GM19023 (cell line): ENCODE data around the gene C1orf226.
A peak's percentile ranks its signal among the peaks of the same experiment; 100 is the strongest.
"Not testable (repeated sequence)": the region's sequence is repeated elsewhere in the genome, so short reads cannot be mapped to it uniquely, and the experiment has no call there.

Source experiments
- ATAC-seq: cut with Tn5 transposase; IDR thresholded peaks from one replicate; pipeline ENCODE4 v1.9.1; 2021; ENCODE audit warnings: mild to moderate bottlenecking, moderate library complexity; ENCODE audit not compliant: unreplicated experiment

C1orf226 gene, protein sequence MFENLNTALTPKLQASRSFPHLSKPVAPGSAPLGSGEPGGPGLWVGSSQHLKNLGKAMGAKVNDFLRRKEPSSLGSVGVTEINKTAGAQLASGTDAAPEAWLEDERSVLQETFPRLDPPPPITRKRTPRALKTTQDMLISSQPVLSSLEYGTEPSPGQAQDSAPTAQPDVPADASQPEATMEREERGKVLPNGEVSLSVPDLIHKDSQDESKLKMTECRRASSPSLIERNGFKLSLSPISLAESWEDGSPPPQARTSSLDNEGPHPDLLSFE

DNA sequence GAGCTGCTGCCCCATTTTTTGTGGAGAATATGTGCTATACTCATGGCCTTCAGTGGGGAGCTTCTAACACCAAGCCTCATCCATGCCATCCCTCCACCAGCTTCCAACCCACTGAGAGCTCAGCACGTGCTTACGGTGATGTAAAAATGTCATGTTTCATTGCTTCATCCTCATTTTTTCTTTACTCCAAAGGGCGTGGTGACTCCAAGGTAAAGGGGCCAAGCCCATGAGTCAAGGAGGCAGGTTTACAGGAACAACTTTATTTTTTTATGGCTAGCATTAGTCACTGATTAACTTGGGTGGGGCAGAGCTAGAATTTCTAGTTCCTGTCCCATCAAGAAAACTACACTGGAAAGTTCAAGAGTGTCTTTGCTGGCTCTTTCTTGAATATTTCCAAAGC, at the start of gene C1orf226:
C1orf226 (plus strand) TSS at position 346 of the 400 bp plus-strand sequence. CDS start 174 bp downstream, outside the sequence.
- ATAC-seq, result no peak

DNA sequence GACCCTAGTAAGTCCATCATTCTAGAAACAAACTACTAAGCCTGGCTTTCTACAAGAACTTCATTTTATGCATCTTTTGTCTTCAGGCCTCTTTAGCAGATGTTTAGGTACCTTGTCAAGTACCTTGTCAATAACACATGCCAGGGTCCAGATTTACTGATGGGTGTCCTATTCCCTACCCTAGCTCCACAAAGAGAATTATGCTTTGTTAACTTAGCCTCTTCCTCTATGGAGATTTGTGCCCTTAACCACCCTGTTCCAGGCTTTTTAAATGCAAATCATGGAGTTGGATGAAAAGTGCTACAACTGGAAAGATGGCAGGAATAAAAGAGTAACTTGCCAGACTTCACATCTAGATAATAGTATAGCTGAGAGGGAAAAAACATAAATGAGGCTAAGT, 47.5 kb upstream of the C1orf226 start:
- ATAC-seq, result no peak

DNA sequence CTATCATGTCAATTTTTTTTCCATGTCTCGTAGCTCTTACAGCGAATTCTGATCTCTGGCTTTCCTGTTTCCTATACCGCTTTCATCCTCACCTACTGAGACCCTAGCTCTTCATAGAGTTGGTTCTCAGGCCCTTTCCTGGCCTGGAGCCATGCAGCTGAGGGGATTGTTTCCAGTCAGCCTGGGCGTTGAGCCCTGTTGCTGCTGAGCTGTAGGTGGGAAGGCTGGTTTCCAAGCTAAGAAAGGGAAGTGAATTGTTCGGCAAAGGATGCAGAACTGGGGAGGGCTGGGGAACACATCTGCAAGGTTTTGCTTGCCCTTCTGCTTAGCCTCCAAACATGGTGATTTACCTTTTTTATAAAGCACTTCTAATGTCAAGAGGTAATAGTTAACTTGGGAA, 46.4 kb upstream of the C1orf226 start:
- ATAC-seq, result no peak

DNA sequence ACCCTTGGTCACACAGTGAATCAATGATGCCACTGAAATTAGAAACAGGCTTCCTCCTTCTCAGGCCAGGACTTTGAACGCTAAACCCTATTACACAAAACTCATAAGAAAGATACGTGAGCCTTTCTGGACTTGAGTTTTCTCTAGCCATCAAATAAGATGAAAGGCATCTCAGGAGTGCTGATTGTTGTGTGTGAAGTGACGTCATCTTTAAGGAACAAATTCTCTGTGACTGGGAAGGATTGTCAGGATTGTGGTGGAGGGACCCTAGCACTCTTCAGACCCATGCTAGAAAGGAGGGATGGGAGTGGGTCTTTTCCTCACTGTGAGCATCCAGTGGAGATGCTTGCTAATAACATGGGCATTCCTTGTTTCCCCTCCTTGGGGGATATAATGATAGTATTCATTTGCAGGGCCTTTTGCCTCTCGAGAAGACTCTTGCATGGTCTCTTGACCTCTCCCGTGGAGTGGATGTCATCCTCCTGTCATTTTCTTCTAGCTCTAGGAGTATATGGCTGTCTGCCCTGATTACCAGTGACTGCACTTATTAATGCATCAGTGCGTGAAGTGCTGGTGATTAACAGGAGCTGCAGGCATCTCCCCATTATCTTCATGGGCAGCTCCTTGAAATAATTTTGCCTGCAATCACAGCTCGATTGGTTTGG, 44.8 kb upstream of the C1orf226 start:
- no peak for ATAC-seq

DNA sequence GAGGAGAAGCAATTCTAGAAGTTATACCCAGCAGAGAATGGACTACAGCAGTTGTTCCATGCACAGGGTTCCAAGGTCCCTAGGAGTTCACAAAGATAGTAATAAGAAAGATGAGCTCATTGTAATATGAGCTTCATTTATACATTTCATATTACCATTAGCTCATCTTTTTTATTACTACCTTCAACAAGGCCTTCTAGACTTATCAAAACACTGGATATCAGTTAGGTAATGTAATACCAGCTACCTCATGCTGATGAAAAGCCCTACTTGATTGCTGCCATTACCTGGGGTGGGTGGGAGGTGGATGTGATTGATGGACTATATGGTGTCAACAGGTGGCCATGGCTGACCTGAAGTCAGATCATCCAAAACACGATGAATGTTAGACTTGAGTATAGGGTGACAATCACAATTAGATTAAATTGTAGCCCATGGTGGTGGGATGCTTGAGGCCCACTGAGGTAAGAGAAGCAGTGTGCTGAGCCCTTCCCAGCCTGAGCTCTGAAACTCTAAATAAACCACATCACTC, 39.0 kb upstream of the C1orf226 start:
- ATAC-seq, result no peak

DNA sequence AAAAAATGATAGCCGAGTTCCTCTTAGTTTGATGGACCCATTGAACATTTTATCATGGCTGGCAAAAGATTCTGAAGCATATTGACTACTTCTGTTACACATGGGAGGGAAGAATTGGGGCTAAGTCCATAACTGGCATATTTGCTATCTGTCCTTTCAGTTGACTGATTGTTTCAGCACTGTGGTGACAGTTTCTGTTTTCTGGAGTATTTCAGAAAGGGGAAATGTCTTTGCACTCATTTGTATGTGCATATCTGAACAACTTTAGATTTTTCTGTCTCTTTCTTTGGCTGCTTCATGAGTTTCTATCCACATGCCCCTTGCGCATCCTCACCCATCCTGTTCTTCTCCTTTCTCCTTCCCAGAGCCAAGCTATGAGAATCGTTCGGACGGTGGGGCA, 38.1 kb upstream of the C1orf226 start:
- ATAC-seq, result no peak

DNA sequence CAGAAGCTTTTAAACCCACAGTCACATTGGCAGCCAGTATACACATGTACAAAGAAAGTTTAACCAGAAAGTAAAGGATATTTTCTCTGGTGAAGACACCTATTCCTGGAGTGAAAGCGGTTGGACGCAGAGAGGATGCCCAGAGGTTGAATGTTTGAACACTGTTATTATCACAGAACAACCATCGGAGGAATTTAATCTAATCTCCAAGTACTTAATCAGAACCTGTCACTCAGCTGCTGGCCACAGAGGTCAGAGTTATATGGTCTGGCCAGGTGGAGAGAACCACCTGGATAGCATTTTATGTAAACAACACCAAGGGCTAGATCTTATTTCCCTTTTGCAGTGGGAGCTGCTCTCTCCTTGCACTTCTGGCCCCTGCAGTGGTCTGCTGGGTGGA, 34.2 kb upstream of the C1orf226 start:
- ATAC-seq, result no peak

DNA sequence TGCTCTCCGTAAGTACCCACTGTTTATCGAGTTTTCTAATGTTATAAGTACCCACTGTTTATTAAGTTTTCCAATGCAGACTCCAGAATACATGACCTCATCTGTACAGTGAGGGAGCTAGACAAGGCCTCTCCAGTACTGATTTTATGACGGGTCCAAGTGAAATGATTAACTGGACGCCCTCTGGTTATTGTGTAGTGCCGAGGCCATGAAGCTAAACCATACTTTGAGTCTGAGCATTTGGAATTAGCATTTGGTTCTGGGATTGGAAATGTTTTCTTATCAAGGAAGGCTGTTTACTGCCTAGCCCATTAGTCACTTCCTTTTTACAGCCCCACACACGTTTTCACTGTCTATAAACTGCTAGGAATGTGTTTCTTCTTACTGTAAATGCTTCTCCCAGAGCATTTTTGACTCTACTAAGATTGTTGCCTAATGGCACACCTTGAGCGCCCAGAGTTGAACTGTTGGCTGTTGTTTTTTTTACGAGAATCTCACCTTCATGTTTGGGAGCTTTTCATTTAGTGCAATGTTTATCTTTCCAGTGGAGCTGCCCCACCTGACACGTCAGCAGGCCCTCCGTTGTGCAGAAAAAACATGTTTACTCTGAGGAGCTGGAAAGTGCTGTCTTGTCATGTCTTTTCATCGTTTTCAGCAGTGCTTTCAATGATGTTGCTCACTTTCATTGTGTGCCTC, 31.7 kb upstream of the C1orf226 start:
- ATAC-seq, result no peak

DNA sequence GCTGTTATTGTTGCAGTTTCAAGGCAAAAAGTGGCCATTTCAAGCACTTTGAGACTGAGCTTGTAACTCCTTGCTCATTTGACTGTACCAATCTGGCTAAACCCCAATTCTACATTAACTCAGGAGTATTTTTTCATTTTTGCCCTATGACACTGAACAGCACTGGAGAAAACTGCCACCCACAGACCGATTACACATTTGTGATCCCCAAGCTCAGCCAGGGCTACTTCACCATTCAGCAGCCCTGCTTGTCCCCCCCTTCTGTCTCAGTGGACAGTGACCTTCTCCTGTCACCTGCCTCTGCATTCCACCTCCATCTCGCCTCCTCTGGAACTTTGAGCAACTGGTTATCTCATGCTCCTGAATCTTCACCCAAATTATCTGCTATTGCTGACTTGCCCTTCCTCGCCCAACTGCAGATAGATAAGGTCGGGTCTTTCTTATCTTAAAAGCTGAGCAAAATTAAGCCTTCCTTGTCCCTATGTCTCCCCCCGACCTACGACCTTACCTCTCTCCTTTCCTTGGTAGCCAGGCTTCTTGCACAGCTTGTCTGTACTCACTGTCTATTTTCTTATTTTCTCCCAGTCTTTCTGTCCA, 30.2 kb upstream of the C1orf226 start:
- ATAC-seq, result no peak

DNA sequence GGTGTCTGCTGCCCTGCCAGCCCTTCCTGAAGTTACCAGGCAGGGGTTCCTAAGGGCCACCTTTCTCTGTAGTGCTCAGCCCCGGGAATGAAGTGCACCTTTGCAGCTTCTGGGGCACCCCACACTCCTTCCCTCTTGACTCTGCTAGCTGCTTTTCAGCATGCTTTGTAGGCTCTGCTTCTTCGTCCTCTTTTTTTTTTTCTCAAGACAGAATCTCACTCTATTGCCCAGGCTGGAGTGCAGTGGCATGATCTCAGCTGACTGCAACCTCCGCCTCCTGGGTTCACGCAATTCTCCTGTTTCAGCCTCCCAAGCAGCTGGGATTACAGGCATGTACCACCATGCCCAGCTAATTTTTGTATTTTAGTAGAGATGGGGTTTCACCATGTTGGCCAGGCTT, 29.7 kb upstream of the C1orf226 start:
- not testable (repeated sequence) for ATAC-seq

DNA sequence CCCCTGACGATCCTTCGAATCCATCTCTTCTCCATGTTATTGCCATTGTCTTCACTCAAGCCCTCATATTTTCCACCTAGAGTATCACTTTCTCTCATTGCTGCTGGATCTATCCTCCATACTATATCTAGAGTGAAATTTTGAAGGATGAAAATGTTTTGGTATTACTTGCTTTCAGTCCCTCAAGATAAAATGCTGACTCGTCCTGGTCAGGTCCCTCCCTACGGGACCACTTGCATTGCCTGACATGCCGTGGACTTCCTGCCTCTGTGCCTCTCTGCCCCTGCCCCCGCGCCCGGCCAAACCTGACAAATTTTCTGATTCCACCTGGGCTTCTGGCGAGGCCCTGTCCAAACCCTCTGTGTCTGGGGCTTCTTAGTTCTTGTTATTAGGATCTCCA, 28.4 kb upstream of the C1orf226 start:
- no peak for ATAC-seq

DNA sequence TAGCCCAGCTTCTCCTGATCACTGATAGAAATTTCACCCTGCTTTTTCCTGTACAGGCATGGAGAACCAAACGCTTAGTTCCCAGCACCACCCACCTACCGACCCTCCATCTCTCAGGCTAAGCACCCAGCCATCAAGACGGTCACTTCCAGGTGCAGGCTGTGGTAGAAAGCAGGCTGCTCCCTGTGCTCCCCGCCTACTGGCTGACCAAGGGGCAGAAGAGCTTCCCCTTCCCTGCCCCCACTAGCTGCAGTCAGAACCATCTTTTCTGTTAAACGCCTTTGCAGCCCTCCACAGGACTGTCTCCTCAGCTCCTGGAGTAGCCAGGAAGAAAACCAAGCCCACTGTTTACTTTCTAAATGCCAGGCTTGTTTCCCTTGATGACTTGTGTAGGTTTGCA, 27.8 kb upstream of the C1orf226 start:
- no peak for ATAC-seq

DNA sequence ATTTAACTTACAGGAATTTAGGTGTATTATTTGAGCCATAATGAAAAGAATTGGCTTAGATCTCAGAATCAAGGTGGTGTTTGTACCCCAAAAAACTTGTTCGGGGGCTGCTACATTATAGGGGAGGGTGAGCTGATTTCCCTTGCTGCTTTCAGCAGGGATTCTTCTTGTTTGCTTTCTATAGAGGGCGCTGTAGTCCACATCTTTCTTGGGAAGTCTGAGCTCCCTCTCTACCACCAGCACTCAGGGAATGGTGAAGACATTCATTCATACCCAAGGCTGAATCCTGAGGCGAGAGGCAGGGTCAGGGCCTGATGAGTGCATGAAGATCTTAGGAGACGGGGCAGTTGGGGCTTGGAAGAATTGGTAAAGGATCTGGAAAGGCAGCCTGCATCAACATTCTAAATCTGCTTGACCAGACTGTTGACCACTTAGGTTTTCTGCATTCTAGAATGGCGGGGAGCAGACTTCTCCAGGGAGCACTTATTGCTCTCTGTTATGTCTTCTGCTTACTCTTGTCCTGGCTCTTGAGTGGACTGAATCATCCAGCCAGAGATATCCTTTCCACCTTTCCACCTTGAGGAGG, 23.8 kb upstream of the C1orf226 start:
- ATAC-seq, result no peak

DNA sequence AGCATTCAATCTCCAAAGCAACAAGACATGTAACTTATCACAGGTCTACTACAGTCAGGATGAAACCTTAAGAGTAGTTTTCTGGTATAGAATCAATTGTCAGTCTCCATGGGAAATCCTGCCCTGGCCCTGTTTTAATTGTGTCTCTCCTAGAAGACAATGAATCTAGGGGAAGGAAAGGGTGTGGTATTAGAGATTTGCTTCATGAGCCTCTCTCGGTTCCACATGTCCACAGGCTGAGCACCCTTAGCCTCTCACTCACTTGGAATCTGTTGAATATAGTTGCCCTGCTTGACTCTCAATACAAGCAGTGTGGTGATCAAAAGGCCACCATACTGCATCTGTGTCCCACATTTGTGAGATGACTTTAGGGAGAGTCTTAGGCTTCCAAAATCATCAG, 22.6 kb upstream of the C1orf226 start:
- no peak for ATAC-seq

DNA sequence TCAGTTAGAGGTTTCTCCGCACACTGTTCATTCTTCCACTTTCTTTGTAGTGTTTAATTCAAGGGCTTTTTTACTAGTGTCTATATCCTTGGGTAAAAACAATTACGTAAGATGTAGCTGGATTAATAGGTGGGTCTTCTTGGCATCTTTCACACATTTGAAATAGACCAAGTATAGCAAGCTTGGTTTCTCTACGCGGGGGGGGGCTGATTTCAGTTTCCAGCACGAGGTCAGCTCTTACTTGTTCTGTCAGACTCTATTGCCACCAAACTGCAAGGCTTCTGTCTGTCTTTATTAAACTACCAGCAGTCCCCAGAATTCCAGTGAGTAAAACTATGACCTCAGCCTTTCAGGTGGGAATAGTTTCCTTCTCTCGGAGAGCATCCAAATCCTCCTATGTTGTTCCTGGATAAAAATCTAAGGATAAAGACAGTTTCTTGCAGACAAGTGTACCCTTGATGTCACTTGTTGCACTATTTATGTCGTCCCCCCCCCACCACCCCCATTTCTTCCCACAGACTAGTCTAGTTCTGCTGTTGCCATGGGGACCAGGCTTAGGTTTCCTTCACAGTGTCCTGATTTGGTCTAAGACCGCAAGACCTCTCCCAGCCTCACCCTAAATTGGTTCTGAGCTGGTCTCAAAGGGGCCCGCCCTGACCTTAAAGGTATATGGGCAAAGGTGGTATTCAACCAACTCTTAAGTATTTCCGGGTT, 21.8 kb upstream of the C1orf226 start:
- no peak for ATAC-seq

DNA sequence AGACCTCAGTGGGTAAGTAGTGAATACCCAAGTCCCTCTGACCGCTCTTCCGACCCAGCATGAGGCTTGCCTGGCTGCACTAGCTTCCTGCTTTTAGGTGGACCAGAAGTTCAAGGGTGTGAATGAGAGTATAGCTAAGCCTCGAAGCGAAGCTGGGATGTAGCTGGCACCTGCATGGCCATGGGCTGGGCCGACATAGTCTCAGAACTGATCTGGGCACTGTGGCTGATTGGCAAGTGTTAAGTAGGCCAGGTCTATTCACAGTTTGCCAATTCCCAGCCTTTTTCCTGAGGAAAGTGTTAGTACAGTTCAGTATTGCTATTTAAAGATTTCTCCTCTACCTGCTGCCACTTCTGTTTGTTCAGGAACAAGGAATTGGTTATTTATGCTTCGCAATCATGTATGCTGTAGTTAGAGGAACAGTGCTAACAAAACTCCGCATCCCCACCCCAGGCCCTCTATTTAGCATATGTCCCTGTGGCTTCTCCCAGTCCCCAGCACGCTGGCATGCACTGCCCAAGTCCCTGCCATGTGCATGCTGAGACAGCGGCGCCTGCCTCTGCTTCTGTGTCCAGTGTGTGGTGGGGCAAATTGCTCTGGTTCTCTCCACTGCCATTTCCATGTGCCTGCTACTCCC, 21.2 kb upstream of the C1orf226 start:
- no peak for ATAC-seq

DNA sequence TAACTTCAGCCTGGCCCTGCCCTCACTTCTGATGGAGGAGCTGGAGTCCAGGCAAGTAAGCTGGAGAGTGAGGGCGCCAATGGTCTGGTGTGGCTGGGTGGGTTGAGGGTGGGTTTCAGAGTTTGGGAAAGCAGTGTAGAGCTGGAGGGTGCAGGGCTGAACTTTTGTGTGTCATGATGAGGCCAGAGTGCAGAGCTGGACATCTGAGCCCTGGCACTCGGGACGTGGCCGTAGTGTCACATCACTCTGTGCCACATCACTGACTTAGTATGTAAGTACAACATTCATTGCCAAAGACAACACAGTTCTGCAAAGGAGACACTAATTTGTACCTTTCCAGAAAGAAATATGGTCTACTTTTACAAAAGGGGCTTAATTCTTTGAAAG, 20.7 kb upstream of the C1orf226 start:
- ATAC-seq, result no peak

DNA sequence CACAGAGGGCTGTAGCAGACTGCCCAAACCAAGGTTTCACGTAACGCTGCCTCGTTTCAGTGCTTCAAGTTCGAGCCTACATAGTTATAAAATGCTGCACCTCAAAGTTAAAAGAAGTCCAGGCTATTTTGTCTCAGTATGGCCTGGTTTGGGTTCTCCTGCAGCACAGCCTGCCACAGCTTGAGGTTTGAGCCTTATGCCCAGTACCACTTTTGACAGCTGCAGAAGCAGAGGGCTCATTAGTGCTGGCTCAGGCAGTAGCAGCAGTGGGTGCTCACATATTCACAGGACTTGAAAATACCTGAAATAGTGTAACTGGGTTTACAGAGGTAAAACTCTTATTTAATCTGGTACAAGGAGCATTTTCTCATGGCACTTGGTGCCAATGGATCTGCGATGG, 20.2 kb upstream of the C1orf226 start:
- peak; percentile 25 for ATAC-seq

DNA sequence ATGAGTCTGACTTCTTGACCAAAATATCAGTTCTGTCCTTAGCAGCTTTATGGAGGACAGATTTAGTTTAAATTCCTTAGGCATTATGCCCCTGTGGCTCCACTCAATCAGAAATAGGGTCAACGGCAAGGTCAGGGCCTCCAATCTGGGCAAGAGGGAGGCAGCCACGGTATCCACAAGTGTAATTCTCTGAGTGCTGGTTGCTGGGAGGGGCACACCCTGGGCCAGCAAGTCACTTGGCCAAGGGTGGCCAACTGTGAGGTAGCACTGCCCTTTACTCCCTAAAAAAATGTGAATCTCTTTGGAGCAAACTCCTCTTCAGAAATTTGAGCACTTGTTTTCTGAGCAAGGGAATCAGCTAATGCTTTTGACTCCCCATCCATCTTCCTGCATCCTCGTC, 17.7 kb upstream of the C1orf226 start:
- ATAC-seq, result no peak

DNA sequence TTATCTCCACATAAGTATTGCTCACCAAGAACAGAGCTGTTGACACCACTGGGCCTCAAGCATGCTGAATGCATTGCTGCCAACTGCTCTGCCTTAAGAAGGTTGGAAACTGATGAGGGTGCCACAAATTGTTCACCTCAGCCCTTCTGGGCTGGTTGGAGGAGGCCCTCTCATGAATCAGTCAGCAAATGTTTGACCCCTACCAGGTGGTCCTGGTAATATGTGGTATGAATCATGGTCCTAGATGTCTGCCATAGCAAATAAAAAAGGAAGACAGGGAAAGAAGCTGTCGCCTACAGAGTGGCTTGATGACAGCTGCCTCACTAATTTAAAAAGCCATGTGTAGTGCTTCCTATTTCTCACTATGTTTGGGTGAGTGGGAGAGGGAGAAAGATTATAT, 17.0 kb upstream of the C1orf226 start:
- ATAC-seq, result no peak
